ENCODE measurements around the gene RGSL1.

Gene RGSL1

DNA sequence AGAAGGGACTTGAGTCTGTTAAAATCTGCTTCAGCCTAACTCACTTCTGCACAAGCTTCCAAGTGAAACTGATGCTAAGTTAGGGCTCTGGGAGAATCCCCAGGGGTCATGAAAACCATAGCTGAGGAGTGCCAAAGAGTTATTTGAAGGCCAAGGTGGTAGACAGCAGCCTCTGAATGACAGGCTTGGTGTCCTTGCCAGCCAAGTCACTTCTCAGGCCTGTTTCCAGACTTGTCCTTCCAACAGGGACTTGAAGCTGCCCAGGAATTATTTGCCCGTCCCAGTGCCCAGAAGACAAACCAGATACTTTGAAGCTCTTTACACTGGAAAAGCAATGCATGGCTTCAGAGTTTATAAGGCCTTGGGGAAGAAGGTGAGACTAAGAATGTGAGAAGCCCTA, 105.5 kb downstream of the RGSL1 start:
- FAIRE-seq, result no peak

DNA sequence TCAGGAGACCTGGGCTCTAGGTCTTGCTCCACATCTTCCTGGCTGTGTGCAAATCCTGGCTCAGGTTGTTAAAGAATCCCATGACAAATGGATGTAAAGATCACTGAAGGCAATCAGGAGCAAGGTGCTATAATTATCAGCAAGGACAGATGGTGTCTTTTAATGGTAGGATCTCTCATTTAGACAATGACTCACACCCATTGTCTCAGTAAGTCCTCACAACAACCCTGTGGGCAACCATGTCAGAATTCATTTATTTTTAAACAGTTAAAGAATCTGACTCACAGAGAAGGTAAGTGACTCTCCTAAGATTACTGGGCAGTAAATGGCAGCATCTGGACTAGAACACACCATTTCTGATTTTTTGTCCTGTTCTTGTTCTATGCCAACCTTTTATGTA, 106.3 kb downstream of the RGSL1 start:
- FAIRE-seq, result no peak

DNA sequence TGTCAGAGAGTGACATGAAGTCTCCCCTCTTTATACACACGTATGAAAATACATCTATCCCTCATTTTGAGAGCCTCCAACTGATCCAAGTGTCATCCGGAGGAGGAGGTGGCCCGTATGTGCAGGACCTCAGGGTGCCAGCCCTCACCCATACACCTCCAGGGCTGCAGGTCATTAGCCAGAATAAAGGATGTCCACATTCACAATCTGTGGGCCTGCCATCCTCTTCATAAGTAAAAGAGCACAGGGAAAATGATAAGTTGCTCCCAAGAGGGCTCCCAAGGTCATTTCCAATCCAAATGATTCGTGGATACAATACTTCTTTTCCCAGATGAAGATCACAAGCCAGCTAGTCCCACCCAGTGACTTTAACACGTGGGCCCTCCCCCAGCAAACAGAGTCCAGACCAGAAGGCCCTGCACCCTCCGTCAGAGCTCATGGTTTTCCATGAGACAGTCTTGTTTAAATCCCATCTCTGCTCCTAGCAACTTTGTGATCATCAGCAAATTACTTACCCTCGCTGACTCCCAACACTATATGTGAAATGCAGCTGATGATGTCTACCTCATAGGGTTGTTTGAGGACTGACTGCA, 110.5 kb downstream of the RGSL1 start:
- no peak for FAIRE-seq

DNA sequence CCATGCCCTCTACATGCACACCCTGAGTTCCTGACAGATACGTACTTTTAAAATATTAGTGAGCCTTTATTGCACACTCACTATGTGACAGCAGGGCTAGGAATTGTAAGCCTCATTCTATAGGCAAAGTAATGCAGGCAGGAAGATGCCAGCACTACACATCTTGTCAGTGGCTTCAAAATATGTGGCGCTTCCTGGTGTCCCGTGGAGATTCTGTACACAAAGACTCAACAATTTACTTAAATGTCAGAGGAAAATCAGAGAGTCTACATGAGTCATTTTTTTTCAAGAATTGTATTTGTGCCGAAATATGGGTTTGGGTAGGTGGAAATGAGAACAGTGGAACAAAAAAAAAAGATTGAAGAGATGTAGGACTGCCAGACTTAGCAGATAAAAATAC, 111.5 kb downstream of the RGSL1 start:
- no peak for FAIRE-seq

DNA sequence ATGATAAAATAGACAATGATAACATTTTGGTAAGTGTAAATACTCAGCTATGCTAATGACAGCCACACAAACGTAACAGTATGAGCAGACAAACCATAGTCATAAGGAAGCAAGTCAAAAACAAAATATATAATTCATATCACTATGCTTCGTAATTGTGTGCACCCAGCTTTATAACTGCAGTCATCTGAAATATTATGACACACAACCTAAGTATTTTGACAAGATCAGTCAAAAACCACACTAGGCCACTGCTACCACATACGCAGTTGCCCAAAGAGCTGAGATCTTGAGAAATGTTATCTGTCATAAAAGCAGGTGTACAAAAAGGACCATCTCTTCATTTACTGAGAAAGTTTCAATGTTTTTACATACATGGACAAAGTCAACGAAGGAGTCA, 113.1 kb downstream of the RGSL1 start:
- no peak for FAIRE-seq

DNA sequence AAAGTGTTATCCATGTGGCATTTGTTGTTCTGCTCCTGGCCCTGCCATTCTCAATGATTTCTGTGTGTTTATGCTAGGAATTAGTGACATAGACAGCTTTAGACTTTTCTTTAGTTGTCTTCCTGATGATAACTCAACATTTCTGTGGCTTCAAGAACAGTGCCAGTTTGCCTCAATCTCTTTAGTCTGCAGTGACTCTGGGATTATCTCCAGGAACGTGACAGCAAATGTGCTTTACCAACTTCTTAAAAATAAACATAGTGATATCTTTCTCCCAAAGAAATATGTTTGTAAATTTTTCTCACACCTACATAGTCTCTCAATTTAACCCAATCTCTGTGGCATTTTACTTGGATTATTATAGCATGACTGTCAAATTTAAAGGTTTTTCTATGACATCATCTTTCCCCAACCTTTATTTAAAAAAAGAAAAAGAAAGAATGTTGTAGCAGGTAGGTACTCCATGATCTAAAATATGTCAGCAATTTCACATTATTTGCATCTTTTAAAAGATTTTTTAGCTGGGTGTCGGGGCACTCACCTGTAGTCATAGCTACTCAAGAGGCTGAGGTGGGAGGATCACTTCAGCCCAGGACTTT, 114.6 kb downstream of the RGSL1 start:
- no peak for FAIRE-seq

DNA sequence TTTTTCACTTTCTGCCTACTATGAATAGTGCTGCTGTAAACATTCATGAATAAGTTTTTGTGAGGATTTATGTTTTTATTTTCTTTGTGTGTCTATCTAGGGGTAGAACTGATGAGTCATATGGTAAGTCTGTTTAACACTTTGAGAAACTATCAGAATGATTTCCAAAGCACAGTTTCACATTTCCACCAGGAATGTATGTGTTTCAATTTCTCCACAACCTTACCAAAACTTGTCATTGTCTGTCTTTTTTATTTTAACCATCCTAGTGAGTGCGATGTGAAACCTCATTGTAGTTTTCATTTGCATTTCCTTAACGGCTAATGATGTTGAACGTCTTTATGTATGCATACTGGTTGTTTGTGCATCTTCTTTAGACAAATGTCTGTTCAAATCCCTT, 115.6 kb downstream of the RGSL1 start:
- no peak for FAIRE-seq

DNA sequence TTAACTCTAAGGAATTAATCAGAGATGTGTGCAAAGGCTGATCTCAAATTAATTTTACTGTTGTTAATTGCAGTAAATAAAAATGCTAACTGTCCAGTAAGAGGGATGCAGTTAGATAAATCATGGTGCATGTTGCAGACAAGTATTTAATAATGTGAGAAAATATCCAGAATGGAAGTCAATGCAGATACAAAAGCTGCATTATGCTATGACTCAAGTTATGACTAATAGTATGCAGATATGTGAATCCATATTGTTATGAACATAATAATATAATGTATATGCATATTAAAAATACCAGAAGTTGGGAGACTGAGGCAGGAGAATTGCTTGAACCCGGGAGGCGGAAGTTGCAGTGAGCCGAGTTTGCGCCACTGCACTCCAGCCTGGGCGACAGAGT, 117.7 kb downstream of the RGSL1 start:
- no peak for FAIRE-seq

DNA sequence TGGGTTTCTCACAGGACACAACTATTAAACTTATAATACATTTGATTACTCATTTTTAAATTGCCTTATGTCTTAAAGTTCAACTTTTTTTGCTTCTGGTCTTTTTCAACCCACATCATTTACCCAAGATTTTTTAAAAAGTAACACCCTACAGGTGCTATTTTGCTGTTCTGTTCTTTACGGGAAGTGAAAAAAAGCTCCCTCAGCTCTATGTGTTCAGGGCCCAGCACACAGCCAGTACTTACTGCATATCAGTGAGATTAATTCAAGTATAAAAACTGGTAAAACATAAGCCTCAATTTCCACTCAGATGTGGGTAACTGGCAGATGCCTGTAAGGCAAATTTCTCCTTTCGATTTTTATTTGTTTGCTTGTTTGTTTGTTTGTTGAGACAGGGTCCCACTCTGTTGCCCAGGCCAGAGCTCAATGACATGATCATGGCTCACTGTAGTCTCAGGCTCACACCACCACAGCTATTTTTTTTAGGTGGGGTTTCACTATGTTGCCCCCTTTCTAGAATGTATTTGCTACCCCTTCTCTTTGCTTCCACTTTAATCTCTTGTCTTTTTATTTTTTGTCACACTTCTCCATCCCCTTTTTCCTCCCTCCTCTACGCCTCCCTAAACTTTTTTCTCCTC, 118.8 kb downstream of the RGSL1 start:
- no peak for FAIRE-seq

DNA sequence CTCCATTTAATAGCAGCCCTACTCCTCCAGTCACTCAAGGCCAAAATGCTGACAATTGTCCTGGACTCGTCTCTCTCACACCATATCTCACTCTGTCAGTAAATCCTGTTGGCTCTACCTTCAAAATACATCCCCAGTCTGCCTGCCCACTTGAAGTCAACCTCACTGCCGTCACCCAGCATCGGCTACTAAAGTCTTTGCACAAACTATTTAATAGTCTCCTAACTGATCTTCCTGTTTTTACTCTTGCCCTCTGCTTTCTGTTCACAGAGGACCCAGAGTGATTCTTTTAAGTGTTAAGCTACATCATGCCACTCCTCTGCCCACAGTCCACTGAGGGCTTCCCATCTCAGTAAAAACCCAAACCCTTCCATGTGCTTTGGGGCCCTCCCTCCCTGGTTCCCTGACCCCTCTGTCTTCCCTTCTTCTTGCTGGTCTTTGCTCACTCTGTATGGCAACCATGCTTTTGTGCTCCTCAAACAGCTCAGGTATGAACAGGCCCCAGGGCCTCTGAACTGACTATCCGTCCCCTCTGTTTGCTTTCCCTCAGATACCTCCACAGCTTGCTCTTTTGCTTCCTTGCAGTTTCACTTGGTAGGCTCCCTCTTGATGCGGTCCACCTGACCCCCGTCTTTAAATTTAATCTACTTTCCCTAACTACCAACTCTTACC, 120.1 kb downstream of the RGSL1 start:
- FAIRE-seq, result no peak

DNA sequence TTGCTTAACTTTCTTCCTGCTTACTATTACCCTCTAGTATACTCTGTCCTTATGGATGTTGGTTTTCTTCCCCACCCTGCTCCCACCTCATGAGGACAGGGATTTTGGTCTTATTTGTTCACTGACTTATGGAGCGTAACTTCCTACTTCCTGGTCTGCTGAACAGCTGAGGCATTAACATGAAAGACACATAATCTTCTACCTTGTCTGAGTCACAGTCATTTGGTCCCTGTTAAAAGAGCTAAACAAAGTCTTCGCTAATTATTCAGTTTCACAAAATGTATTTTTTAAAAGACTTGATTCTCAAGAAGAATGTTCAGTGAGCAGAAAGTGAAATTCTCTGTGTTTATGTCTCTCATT, 120.6 kb downstream of the RGSL1 start:
- no peak for FAIRE-seq

DNA sequence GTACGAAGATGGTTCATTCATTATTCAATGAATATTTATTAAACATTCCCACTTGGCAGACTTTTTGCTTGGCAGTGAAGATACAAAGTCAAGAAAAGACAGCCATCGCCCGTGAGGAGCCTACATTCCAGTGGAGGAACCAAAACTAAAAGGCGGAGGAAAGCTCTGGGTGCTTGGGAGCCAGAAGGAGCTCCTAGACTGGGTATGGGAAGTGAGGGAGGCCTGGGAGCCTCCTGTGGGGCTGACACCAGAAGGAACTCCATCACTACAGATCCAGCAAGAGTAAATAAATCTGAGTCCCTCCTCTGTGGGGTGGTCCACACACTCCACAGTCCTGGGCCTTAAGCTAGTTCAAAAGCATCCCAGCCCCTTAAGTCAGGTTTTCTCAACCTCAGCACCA, 124.2 kb downstream of the RGSL1 start:
- no peak for FAIRE-seq

DNA sequence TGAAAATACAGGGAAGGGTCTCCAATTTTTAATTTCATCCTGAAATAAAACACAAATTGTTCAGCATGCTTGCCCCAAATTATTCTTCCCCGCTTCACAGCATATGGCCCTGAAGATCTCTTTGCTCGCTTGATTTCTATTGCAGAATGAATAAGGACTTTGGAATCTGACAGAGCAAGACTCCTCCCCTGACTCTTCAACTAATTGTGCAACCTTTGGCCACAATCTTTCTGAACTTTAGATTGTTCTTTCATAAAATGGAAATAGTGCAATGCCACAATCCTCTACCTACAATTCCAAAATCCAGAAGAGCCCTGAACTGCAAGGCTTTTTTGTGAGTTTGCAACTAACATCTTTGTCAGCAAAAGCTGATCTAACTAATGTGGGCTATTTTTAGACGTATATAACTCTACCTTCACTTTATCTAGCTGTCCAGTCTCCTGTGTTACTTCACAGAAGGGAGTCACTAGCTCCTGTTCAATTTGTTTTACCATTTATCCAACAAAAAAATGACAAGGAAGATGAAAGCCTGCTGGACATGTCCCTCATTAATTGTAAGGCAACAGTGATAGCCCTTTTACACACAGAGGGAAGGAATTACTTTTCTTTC, 125.7 kb downstream of the RGSL1 start:
- FAIRE-seq, result no peak

DNA sequence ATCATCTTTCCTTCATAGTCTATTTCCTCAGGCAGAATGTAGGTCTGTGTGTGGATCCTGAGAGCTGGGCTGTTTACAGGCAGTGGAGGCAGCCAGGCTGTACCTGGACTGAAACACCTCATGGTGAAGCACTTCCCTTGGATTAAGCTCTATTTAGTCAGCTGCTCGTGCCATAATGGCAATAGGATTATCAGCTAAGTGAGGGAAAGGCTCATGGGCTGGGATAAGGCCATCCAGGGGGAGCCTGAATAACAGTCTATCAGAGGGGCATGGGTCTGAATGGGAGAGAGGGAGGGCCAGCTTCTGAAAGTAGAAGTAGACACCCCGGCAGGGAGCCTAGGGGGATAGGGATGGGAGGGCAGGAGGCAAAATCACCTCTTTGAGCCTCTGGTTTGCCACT, 130.8 kb downstream of the RGSL1 start:
- no peak for FAIRE-seq

DNA sequence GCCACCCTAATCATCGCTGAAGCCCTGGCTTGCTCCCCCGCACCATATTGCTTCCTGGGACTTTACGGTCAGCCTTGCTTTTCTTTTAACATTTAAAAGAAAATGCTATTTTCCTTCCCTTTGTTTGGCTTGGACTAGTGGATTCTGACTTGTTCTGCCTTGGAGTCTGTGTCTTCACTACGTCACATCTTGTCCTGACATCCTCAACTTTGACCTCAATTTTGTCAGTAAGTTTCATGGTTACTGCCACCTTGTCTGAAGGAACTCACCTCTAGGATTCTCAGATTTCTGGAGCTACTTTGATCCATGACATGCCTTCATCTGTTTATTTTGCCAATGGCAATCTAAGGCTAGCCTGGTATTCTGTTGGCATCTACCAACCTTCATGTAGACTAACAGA, 134.8 kb downstream of the RGSL1 start:
- FAIRE-seq, result no peak

DNA sequence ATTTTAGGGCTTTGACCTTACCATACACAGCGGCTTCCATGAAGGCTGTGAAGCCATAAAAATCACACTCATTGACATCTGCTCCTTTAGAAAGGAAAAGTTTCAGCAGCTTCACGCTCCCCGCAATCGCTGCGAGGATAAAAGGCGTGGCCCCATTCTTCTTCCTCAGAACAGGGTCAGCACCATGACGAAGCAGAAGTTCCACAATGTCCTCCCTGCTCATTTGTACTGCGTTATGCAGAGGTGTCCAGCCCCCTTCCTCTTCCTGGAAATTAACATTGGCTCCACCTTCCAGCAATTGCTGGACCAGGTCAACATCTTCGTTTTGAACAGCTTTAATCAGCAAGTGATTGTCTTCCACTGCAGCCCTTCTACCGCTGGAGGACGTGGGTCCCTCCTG, 136.4 kb downstream of the RGSL1 start:
- no peak for FAIRE-seq

DNA sequence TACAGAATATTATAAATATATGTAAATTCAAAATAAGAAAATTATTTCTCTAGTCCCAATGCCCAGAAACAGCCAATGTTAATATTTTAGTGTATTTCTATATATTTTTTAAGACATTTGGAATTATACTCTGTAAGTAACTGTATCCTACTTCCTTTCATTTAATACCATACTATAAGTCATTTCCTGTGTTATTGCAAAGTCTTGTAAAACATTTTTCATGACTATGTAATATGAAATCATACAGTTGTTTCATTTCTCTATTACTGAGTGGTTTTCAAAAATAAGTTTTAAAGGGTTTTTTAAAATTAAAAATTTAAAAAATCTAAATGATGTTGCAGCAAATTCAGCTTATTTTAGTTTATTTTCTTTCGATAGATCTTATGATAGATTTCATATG, 137.1 kb downstream of the RGSL1 start:
- peak; percentile 3 for FAIRE-seq

DNA sequence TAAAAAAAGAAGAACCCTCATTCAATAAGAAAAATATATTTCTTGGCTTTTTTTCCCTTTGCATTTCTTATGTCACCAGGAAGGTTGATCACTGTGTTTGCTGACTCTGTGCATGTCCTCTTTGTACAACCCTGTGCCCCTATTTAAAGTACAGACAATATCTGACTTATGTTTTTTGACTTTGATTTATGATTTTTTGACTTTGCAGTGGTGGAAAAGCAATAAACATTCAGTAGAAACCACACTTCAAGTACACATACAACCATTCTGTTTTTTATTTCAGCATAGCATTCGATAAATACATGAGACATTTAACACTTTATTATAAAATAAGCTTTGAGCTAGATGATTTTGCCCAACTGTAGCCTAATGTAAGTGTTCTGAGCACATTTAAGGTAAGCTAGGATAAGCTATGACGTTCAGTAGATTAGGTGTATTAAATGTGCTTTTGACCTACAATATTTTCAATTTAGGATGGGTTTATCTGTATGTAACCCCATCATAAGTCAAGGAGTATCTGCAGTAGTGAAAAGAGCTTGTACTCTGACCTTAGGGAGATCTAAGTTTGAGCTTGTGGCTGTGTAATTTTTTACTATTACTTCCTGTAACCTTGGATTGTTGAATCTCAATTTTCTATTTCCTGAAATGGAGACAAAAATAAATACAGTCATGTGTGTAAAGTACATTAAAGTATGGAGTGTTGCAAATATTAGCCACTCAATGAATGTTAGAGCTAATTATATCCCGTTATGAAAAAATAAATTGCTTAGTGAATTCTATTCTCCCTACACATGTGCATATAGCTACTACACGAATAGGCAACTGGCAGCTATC, 137.9 kb downstream of the RGSL1 start:
- FAIRE-seq, result no peak

DNA sequence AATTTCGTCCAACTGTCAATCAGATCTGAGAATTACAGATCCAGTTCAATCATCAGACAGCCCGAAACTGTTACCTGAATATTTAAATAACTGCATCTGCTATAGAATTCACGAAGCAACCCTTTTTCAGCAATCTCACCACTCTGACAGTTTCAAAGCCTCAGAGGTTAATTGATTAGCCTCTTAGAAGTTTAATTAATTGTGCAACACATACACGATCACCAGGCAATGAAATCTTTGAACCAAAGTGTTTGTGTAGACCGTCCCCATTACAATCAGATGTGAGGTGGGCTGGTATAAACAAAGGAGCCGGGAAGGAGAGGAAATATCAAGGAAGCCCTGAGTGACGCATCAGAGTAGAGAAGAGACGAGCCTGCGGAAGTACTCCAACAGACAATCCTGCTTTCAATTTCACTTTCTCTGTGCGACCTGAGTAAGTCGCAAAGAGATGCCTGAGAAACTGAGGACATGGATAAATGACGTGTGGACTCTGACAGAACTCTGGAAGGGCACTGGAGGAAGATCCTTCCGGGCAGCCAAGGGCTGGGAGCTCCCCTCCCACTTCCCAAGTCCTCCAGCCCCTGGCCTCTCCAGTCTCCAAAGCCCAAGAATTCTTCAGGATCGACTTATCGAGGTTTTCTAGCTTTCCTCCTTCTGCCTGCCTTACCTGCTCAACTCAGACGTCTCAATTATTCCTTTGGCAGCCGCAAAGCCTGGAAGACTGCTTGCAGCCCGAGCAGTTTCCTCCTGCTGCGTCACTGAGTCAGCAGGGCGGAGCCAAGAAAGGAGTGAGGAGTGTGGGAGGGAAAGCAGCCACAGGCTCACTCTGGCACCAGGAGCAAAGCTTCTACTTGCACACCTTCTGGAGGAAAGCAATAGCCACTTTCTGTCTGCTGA, 138.8 kb downstream of the RGSL1 start, which contains the start of gene RNASEL:
Gene RNASEL (minus strand): TSS at position 757 of the 897 bp plus-strand sequence. CDS start 2,450 bp downstream, outside the sequence.
- FAIRE-seq, result no peak

DNA sequence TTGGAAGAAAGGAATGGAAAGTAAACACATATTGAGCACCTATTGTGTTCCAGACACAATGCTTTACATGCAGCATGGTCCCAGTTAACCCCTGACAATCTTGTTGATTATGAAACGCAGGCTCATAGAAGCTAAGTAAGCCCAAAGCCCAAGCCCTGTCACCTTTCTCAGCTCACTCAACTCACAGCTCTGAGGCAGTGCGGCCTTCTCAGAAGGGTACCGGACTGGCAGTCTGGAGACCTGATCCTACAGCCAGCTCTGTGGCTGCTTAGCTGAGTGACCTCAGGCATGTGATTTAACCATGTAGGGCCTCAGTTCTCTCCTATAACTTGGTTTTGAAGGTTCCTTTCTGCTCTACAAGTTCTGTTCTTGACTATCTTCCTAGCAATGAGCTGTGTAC, 139.6 kb downstream of the RGSL1 start:
- no peak for FAIRE-seq

DNA sequence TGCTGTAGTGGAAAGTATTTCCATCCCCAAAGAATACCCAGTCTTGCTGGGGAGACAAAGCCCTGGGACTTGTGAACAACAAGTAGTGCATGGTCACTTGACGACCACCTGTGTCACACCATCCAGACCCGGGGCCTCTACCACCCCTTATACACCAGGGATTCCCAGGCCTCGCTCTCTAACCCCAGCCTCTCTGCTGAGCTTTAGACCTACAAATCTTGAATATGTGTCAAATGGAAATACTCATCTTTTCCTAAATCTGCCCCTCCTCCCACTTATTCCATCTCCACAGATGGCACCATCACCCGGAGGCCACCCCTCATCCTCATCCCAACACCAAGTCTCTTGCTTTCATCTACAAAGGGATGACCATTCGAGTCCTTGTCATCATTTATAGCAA, 140.0 kb downstream of the RGSL1 start:
- FAIRE-seq, result no peak
